ENCODE data around the gene FBF1. TPM values are rescaled to one million over a fixed set of nuclear protein-coding genes. Genes with fewer than 3 reads are reported as not detected.

FBF1 gene
- total RNA-seq, 4 donors from 2014 or later, result 2.5 to 6.4 (median 5.8) TPM

DNA sequence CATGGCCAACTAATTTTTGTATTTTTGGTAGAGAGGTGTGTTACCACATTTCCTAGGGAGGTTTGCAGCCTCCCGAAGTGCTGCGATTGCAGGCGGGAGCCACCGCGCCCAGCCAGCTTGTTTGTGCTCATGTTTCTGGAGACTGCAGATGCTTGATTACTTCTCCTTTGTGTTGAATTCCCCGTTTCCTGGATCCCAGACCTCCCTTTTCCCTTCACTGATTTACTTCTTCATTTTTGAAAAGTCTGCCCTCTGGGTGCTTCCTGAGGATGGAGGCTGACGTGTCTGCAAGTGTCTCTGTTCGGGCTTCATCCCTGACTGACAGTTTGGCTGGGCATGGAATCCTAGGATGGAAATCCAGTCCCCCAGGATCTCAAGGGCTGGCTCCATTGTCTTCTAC lies 55.4 kb downstream of the FBF1 start:
- intact Hi-C loops (cut with DNase I; ENCODE audit: low total_unique reads), result no loop called here
- in situ Hi-C loops (cut with MboI; ENCODE audit: low sequenced_read_pairs in 4 of 4), result loop anchor here in 1 of 4 donors (25.0 kb wide), 1 partner anchor 123 kb away; the partner anchor contains the start of gene GALK1
- no peaks in the 10 kb centered on the region for H3K27me3 ChIP-seq
- H3K4me3 ChIP-seq, result no peak overlapping the region
- TF ChIP-seq POLR2A (IDR thresholded peaks at IDR 0.05), result no peak
- no peak for TF ChIP-seq CTCF (IDR thresholded peaks at IDR 0.05 in 4 of 5, conservative IDR thresholded peaks at IDR 0.05 in 1 of 5)
- no peak for DNase-seq
- no peaks in the 10 kb centered on the region for H3K9me3 ChIP-seq
- peaks cover 0 to 4% of the 10 kb centered on the region in 2 donors for H3K36me3 ChIP-seq
- ATAC-seq, result no peak
- no peak overlapping the region for H3K27ac ChIP-seq
- no peaks in the 10 kb centered on the region for H3K4me1 ChIP-seq

GRCh38 chr17:75881678-75882454 lies 59.0 kb downstream of the FBF1 start:
- H3K27ac ChIP-seq, result no peak overlapping the region
- no peak for ATAC-seq
- TF ChIP-seq POLR2A (IDR thresholded peaks at IDR 0.05), result no peak
- no peak for TF ChIP-seq CTCF (IDR thresholded peaks at IDR 0.05 in 4 of 5, conservative IDR thresholded peaks at IDR 0.05 in 1 of 5)
- H3K36me3 ChIP-seq, result no peaks in the 10 kb centered on the region
- in situ Hi-C loops (cut with MboI; ENCODE audit: low sequenced_read_pairs in 4 of 4), result loop anchor here in 1 of 4 donors (25.0 kb wide), 1 partner anchor 120 kb away; the partner anchor contains the start of gene GALK1
- no peaks in the 10 kb centered on the region for H3K27me3 ChIP-seq
- DNase-seq, result no peak
- H3K4me3 ChIP-seq, result no peak overlapping the region
- H3K9me3 ChIP-seq, result no peaks in the 10 kb centered on the region
- intact Hi-C loops (cut with DNase I; ENCODE audit: low total_unique reads), result no loop called here
- peaks cover 0 to 2% of the 10 kb centered on the region in 2 donors for H3K4me1 ChIP-seq

GRCh38 chr17:75880266-75880665 lies 60.6 kb downstream of the FBF1 start:
- ATAC-seq, result no peak
- intact Hi-C loops (cut with DNase I; ENCODE audit: low total_unique reads), result no loop called here
- H3K4me1 ChIP-seq, result peaks cover 14 to 18% of the 10 kb centered on the region in 2 donors
- H3K9me3 ChIP-seq, result no peaks in the 10 kb centered on the region
- TF ChIP-seq CTCF (IDR thresholded peaks at IDR 0.05 in 4 of 5, conservative IDR thresholded peaks at IDR 0.05 in 1 of 5) (no peak), POLR2A (IDR thresholded peaks at IDR 0.05) (no peak)
- H3K4me3 ChIP-seq, result no peak overlapping the region
- H3K27me3 ChIP-seq, result no peaks in the 10 kb centered on the region
- no peak for DNase-seq
- in situ Hi-C loops (cut with MboI; ENCODE audit: low sequenced_read_pairs in 4 of 4), result loop anchor here in 1 of 4 donors (25.0 kb wide), 1 partner anchor 118 kb away; the partner anchor contains the start of gene GALK1
- H3K27ac ChIP-seq, result no peak overlapping the region
- H3K36me3 ChIP-seq, result no peaks in the 10 kb centered on the region

DNA sequence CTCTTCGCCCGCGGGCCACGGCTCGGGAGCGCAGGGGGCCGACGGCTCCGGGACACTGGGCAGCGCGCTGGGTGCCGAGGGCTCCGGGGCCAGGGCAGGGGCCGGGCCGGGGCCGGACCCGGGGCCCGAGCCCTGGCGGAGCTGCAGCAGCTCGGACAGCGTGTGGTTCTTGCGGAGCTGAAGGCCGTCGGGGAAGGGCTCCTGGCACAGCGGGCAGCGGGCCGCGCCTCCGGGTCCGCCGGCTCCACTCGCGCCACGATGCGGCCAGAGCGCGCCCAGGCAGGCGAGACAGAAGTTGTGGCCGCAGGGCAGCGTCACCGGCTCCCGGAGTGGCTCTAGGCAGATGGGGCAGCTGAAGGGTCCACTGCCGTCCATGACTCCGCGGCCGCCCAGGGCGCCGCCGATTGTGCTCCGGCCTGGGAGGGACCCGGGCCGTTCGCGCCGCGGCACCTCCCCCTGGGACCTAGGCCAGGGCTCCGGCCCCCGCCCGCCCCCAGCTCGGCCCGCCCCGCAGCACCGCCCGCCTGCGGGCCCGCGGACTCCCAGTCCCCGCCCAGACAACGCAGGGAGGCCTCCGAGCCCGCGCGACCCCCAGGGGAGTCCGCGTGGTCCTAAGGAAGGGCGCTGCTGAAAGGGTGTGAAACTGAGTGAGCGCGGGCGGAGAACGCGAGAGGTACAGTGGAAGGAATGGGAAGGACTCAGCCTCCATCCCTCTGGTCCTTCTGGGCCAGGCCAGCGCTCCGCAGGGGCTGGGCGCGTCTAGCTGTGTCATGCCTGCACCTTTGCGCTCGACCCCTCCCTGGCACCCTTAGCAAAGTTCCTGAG lies 62.5 kb downstream of the FBF1 start, which contains the start of gene TRIM47:
Gene TRIM47 (minus strand): TSS at position 408 of the 825 bp plus-strand sequence. CDS start 33 bp downstream, at position 375.
- DNase-seq (peak in 1 of 2 donors; percentile 48), ATAC-seq (peak; percentile 26)
- Histone ChIP-seq H3K4me3 (peak within 1 kb of the TSS; percentile 56 to 87 (median 70)), H3K27ac (peak within 1 kb of the TSS; percentile 79 to 92 (median 86)), H3K36me3 (no peaks in the 10 kb centered on the region), H3K27me3 (no peaks in the 10 kb centered on the region), H3K9me3 (no peaks in the 10 kb centered on the region), H3K4me1 (peaks cover 31% of the 10 kb centered on the region in 2 donors)
- intact Hi-C loops (cut with DNase I; ENCODE audit: low total_unique reads), result no loop called here
- TF ChIP-seq CTCF (IDR thresholded peaks at IDR 0.05 in 4 of 5, conservative IDR thresholded peaks at IDR 0.05 in 1 of 5), result peak in 3 of 5 experiments; percentile 7 to 21 (median 12)
- peak; percentile 71 to 83 for TF ChIP-seq POLR2A (IDR thresholded peaks at IDR 0.05)
- in situ Hi-C loops (cut with MboI; ENCODE audit: low sequenced_read_pairs in 4 of 4), result loop anchor here in 1 of 4 donors (25.0 kb wide), 1 partner anchor 116 kb away; the partner anchor contains the start of gene GALK1
